GM12878 (cell line): Measurements from ENCODE around the gene FKBP1B. TPM values are rescaled to one million over a fixed set of nuclear protein-coding genes. Genes with fewer than 3 reads are reported as not detected.

ENCODE experiments used
- ATAC-seq: fragments of 200-7000 bp; cut with Tn5 transposase; 3 replicates; pipeline ENCODE4 v1.9.1; 2020; ENCODE audit warnings: mild to moderate bottlenecking, moderate library complexity
- BruUV-seq: library from RNA; stranded (reverse); fragments of 400-500 nt; replicated peaks from 2 replicates; lab custom pipeline; 2021; lab: Mats Ljungman, UMichigan
- CTCF ChIA-PET: fragments of 300-600 bp; sonication (Branson Sonifier 250); formaldehyde crosslinking; extraction: SDS; loops from one replicate; lab custom pipeline; 2021; ENCODE audit warnings: inconsistent platforms; lab: Yijun Ruan, JAX
- POLR2A ChIA-PET: fragments of 350-600 bp; formaldehyde crosslinking; extraction: SDS; loops from one replicate; lab custom pipeline; 2021; ENCODE audit warnings: inconsistent platforms; lab: Charles Lee
- RAD21 ChIA-PET: fragments of 300-600 bp; sonication (Branson Sonifier 250); formaldehyde crosslinking; loops from one replicate; lab custom pipeline; 2023; ENCODE audit warnings: antibody characterized with exemption; ENCODE audit not compliant: unreplicated experiment; lab: Charles Lee
- SMC1A ChIA-PET: fragments of 300-600 bp; sonication (Branson Sonifier 250); formaldehyde crosslinking; loops from one replicate; lab custom pipeline; 2023; ENCODE audit not compliant: unreplicated experiment, uncharacterized antibody; lab: Charles Lee
- DNase-seq: peaks from one replicate; pipeline ENCODE4 v3.0.0-alpha.2; 2011; ENCODE audit warnings: low read depth, low spot score
- FAIRE-seq: peaks from 3 replicates; lab custom pipeline; 2011; peaks lifted over from hg19 to GRCh38; lab: Jason Lieb, UNC
- H2AFZ ChIP-seq: 2 replicates; pipeline ENCODE4 v1.6.0; 2011; ENCODE audit warnings: low read depth, low read length, control low read depth; ENCODE audit not compliant: control insufficient read depth
- H3K27ac ChIP-seq: 2 replicates; pipeline ENCODE4 v1.5.1; 2011; ENCODE audit warnings: control low read depth; ENCODE audit not compliant: control insufficient read depth, insufficient read depth
- H3K27me3 ChIP-seq, 2 experiments: replicated peaks in 1 of 2; 2 replicates each; pipeline versions ENCODE4 v1.6.0 to v1.6.1; 2011; ENCODE audit warnings: low read length in 1 of 2; ENCODE audit not compliant: control insufficient read depth in 2 of 2, insufficient read depth in 2 of 2
- H3K36me3 ChIP-seq, 2 experiments: 2 replicates each; pipeline ENCODE4 v1.5.1; 2011; ENCODE audit warnings: low read length in 1 of 2; ENCODE audit not compliant: control insufficient read depth in 2 of 2, insufficient read depth in 2 of 2
- H3K4me1 ChIP-seq: 2 replicates; pipeline ENCODE4 v1.6.1; 2011; ENCODE audit warnings: mild to moderate bottlenecking, low read length, moderate library complexity, mixed read lengths; ENCODE audit not compliant: control insufficient read depth, insufficient read depth
- H3K4me2 ChIP-seq: 2 replicates; pipeline ENCODE4 v1.6.0; 2011; ENCODE audit warnings: control low read depth; ENCODE audit not compliant: control insufficient read depth, insufficient read depth
- H3K4me3 ChIP-seq: fragments of 200-600 bp; sonication (generic); 2 replicates; pipeline ENCODE4 v1.5.1; 2016
- H3K79me2 ChIP-seq: 2 replicates; pipeline ENCODE4 v1.6.0; 2011; ENCODE audit warnings: low read length; ENCODE audit not compliant: control insufficient read depth, insufficient read depth
- H3K9ac ChIP-seq: 2 replicates; pipeline ENCODE4 v1.8.0; 2011; ENCODE audit warnings: low read length, control low read depth, mixed read lengths; ENCODE audit not compliant: control insufficient read depth, insufficient read depth
- H3K9me3 ChIP-seq: replicated peaks from 3 replicates; pipeline ENCODE4 v1.5.1; 2011; ENCODE audit warnings: mild to moderate bottlenecking, low read length; ENCODE audit not compliant: control insufficient read depth, insufficient read depth
- H4K20me1 ChIP-seq: 2 replicates; pipeline ENCODE4 v1.6.0; 2011; ENCODE audit not compliant: control insufficient read depth, insufficient read depth
- CHD1 ChIP-seq: IDR thresholded peaks from 2 replicates; pipeline ENCODE4 v1.6.1; 2012; ENCODE audit warnings: low read depth, low read length, improper control_type of control experiment
- MTA2 ChIP-seq: fragments of 450-650 bp; IDR thresholded peaks from 2 replicates; pipeline ENCODE4 v1.6.1; 2016; ENCODE audit warnings: low read depth, mild to moderate bottlenecking, moderate library complexity
- NBN ChIP-seq: fragments of 450-650 bp; IDR thresholded peaks from 2 replicates; pipeline ENCODE4 v1.6.1; 2016
- STAT3 ChIP-seq: IDR thresholded peaks from 2 replicates; pipeline ENCODE4 v1.6.1; 2011; ENCODE audit warnings: low read depth, low read length, improper control_type of control experiment
- SUZ12 ChIP-seq: fragments of 200-600 bp; sonication (generic); IDR thresholded peaks from one replicate; pipeline ENCODE4 v1.6.1; 2018; ENCODE audit warnings: antibody characterized with exemption, mild to moderate bottlenecking; ENCODE audit not compliant: unreplicated experiment
- ZNF207 ChIP-seq: fragments of 450-650 bp; IDR thresholded peaks from 2 replicates; pipeline ENCODE4 v1.6.1; 2014; ENCODE audit warnings: antibody characterized with exemption, mild to moderate bottlenecking, borderline replicate concordance
- ZNF622 ChIP-seq: fragments of 450-650 bp; IDR thresholded peaks from 2 replicates; pipeline ENCODE4 v1.6.1; 2017; ENCODE audit warnings: mild to moderate bottlenecking, inconsistent platforms
- WGBS: methylation state at CpG from one replicate; pipeline ENCODE4 v1.1.6; 2016; ENCODE audit warnings: low lambda C conversion rate; ENCODE audit not compliant: insufficient replicate concordance, insufficient coverage; ENCODE audit errors: missing lambda C conversion rate; 5-methylcytosine and 5-hydroxymethylcytosine counted together
- in situ Hi-C: fragments of 300-500 bp; cut with MboI; formaldehyde crosslinking; loops from 9 replicates; pipeline ENCODE4 v1.14.3; 2018; ENCODE audit warnings: mixed read lengths
- intact Hi-C: fragments of 100-400 bp; cut with micrococcal nuclease; formaldehyde crosslinking; loops from one replicate; pipeline ENCODE4 v1.14.2; 2022; ENCODE audit not compliant: unreplicated experiment
- polyA plus RNA-seq, 11 experiments: library from polyadenylated mRNA; depleted of rRNA in 4 of 11; unstranded in 6 of 11; stranded (reverse) in 5 of 11; fragments of >200 nt; fragmentation: Nextera tagmentation in 4 of 11; fragmentation: Illumina TruSeq in 1 of 11; extraction: Ambion mirVana in 4 of 11; extraction: Trizol in 1 of 11; gene quantifications; 1 replicate in 1 of 11; 2 replicates in 10 of 11; pipeline versions ENCODE4 v1.2.1 to v1.2.3, GENCODE V29; 2011 to 2016; ENCODE audit warnings: inconsistent platforms in 2 of 11, missing spikeins in 2 of 11, low read depth in 1 of 11
- total RNA-seq, 4 experiments: library from RNA; depleted of rRNA in 3 of 4; stranded (reverse); fragments of >200 nt in 3 of 4; fragmentation: Illumina TruSeq in 1 of 4; extraction: Trizol in 1 of 4; gene quantifications; 2 replicates each; pipeline versions ENCODE4 v1.2.1 to v1.2.3, GENCODE V29; 2013 to 2021

The FKBP1B gene
- total and polyA plus RNA-seq, 10 of the 15 experiments (the other 5 are each of a cell fraction or from before 2014, with no cell fraction given), result 0.18 to 0.53 (median 0.24) TPM

- TF ChIP-seq ZNF207, result no peak
These were observed 15.8 kb downstream of the FKBP1B start (continued) for GRCh38 chr2:24065341-24065740.

- peaks cover 0 to 7% of the 10 kb centered on the region in 2 experiments; a peak in 1 of 4 replicates for H3K36me3 ChIP-seq
- H3K4me1 ChIP-seq, result peaks cover 9% of the 10 kb centered on the region
- 99% methylated on average over 4 of the region's 4 CpGs for WGBS
- H3K9ac ChIP-seq, result no peak overlapping the region
- H3K27me3 ChIP-seq, result no peaks in the 10 kb centered on the region
- TF ChIP-seq CHD1 (no peak), MTA2 (no peak)
- in situ Hi-C loops, result no loop called here
- DNase-seq, result no peak
- peaks cover 27% of the 10 kb centered on the region for H3K79me2 ChIP-seq
- H3K4me3 ChIP-seq, result no peak overlapping the region
- no peak overlapping the region for H3K4me2 ChIP-seq
- H4K20me1 ChIP-seq, result no peaks in the 10 kb centered on the region
- POLR2A ChIA-PET, result interaction anchor here (0.6 to 1.9 kb wide), 3 partner anchors 11 to 296 kb away, joined by 3 to 6 read pairs (median 4); partner anchors contain the start of gene WDCP
- no peaks in the 10 kb centered on the region; the same call in 2 of the 3 replicates for H3K9me3 ChIP-seq
- intact Hi-C loops, result no loop called here
- RAD21 ChIA-PET, result interaction anchor here (1.6 kb wide), 1 partner anchor 25 kb away, joined by 6 read pairs; the partner anchor contains the start of gene WDCP
- no TSS peak for BruUV-seq
- H3K27ac ChIP-seq, result no peak overlapping the region
- CTCF ChIA-PET, result interaction anchor here (5.0 kb wide), 1 partner anchor 12 kb away, joined by 30 read pairs; the partner anchor contains the start of gene TP53I3
- H2AFZ ChIP-seq, result no peak overlapping the region
- no peak for FAIRE-seq
- ATAC-seq, result no peak
- SMC1A ChIA-PET, result interaction anchor here (2.4 to 2.6 kb wide), 3 partner anchors 11 to 248 kb away, joined by 8 to 13 read pairs (median 9); partner anchors contain the start of gene ATAD2B
These were observed 22.7 kb downstream of the FKBP1B start for GRCh38 chr2:24072259-24072658.

- H3K4me1 ChIP-seq, result peaks cover 9% of the 10 kb centered on the region
- 51% methylated on average over 6 of the region's 6 CpGs for WGBS
- no peak overlapping the region for H3K9ac ChIP-seq
- DNase-seq (no peak), ATAC-seq (no peak), FAIRE-seq (no peak)
- peaks cover 0 to 5% of the 10 kb centered on the region in 2 experiments; a peak in 1 of 4 replicates for H3K36me3 ChIP-seq
- POLR2A ChIA-PET, result interaction anchor here (1.2 to 1.7 kb wide), 2 partner anchors 27 to 148 kb away, joined by 4 to 6 read pairs; partner anchors contain the start of genes ATAD2B and WDCP
- H3K9me3 ChIP-seq, result no peaks in the 10 kb centered on the region; the same call in 2 of the 3 replicates
- in situ Hi-C loops, result no loop called here
- CTCF ChIA-PET, result interaction anchor here (0.9 to 5.0 kb wide), 4 partner anchors 11 to 249 kb away, joined by 3 to 30 read pairs (median 4); partner anchors contain the start of genes ATAD2B and TP53I3
- no peak overlapping the region for H3K27ac ChIP-seq
- no TSS peak for BruUV-seq
- no peak overlapping the region for H3K4me3 ChIP-seq
- SMC1A ChIA-PET, result interaction anchor here (0.7 to 2.6 kb wide), 7 partner anchors 10 to 258 kb away, joined by 3 to 13 read pairs (median 3); partner anchors contain the start of gene ATAD2B
- no peaks in the 10 kb centered on the region for H4K20me1 ChIP-seq
- TF ChIP-seq SUZ12 (no peak), STAT3 (no peak), ZNF622 (no peak), NBN (no peak)
- H3K4me2 ChIP-seq, result peak overlapping the region; percentile 1; the same call in 1 of the 2 replicates
- RAD21 ChIA-PET, result interaction anchor here (0.8 to 1.6 kb wide), 2 partner anchors 27 to 147 kb away, joined by 6 to 7 read pairs; partner anchors contain the start of genes ATAD2B and WDCP
- peaks cover 27% of the 10 kb centered on the region for H3K79me2 ChIP-seq
- intact Hi-C loops, result no loop called here
- H2AFZ ChIP-seq, result no peak overlapping the region
- no peaks in the 10 kb centered on the region for H3K27me3 ChIP-seq
These were observed 24.3 kb downstream of the FKBP1B start for GRCh38 chr2:24073816-24074215.
